Stimulated activated CD8-positive, alpha-beta memory T cell treated with anti-CD3 and anti-CD28 coated beads, Interleukin-12 subunit alpha, Interleukin-12 subunit beta, amount 100 ng/mL, for 24 hours (primary cell): ENCODE results near the gene LRCH3.

Experiments used
- DNase-seq: peaks from one replicate; pipeline ENCODE4 v3.0.0-alpha.2; 2020; ENCODE audit errors: extremely low read depth

The LRCH3 gene

DNA sequence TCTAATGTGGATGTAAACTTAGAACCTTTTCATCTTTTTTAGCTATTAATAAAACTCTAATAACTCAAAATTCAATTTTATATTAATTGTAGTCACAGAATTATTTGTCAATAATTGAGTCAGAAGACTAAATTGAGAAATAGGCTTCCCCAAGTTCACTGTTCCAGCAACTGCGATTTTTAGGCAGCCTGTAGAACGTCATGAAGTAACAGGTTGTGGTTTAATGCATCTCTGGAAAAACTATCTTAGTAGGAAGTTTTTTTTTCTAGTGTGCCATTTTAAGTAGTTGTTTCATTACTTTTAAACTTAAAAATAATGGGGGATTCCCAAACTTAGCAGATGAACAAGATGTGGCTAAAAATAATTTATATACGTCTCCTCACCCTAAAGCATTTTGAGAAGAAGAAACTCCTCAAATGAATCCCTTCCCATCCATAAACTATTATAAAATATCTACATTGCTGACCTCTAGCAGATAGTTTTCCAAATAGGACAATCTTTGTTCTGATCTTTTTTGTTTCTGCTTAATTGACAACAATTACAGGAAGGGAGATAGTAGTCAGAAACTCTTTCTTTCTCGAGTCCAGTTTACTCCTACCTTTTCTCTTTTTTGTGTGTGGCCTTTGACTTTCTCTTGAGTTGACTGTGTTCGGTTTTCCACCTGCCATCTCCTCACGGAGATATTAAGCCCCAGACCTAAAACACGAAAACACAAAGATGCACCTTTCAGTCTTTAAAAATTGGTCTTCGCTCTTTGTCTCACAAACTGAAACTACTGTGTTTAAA is 43.1 kb downstream of the LRCH3 start:
- no peak for DNase-seq

DNA sequence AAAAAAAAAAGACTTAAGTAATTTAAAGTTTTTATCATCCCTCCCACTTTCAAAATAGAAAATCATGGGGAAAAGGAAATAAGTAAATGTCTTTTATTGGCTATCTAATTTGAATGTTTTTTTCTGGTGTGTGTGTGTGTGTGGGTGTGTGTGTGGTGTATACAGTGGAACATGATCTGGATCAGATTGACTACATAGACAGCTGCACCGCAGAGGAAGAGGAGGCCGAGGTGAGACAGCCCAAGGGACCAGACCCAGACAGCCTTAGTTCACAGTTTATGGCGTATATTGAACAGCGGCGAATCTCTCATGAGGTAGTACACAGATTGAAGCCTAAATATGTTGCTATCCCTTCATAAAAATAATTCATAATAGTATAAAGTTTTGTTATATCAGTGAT is 44.5 kb downstream of the LRCH3 start:
- no peak for DNase-seq

DNA sequence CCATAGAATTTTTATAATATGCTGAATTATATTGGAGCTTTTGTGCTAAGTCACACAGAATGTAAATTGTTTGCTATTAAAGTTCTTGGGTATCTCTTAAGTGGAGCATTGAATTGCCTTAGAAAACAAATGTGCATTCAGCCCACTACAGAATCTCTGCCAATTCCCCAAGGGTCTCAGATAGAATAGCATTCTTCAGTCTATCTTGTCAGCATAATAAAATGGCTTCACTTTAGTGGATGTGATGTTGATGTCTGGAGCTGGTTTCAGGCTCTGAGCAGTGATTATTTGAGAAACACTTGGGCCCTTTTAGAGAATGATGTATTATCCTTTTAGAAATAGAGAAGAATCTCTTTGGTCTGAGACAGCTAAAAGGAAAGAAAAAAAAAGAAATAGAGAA is 45.2 kb downstream of the LRCH3 start:
- DNase-seq: no peak

DNA sequence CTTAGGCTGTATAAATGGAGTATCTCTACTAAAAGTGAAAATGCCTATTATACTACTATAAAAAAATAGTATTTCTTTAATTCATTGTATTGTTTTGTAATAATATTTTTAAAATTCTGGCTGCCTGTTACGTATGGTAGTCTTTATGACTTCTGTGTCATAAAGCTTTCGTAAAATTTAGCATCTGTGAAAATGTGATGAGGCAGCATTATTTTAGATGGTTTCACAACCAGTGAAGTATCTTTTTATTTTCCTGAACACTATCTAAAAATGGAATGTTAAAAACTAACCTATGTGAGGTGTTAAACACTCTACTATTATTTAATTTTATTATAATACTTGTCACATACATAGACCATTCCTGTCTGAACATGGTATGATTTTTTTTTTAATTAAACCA is 46.2 kb downstream of the LRCH3 start:
- DNase-seq: no peak

DNA sequence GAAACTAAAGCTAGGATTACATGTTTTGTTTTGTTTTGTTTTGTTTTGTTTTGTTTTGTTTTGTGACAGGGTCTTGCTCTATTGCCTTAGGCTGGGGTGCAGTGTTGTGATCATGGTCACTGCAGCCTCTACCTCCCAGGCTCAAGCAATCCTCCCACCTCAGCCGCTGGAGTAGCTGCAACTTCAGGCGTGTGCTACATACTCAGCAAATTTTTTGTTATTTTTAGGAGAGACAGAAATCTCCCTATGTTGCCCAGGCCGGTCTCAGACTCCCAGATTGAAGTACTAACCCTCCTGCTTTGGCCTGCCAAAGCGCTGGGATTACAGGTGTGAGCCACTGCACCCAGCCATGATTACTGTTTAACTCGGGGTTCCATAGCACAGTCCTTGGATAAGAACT is 50.7 kb downstream of the LRCH3 start:
- no peak for DNase-seq

DNA sequence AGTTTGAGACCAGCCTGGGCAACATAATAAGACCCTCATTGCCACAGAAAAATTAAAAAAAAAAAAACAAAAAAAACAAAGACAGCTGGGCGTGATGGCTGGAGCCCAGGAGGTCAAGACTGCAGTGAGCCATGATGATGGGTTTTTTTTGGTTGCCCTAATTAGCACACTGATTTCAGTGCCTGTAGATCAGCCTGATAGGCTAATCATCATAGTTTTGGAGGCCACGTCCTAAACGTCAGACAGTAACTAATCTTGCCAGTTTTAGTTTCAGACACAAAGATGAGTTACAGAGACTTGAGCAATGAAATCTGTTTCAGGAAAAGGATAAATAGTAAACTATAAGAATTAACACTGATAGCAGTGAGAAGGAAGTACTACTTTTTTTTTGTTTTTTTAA is 55.4 kb downstream of the LRCH3 start:
- DNase-seq: no peak

DNA sequence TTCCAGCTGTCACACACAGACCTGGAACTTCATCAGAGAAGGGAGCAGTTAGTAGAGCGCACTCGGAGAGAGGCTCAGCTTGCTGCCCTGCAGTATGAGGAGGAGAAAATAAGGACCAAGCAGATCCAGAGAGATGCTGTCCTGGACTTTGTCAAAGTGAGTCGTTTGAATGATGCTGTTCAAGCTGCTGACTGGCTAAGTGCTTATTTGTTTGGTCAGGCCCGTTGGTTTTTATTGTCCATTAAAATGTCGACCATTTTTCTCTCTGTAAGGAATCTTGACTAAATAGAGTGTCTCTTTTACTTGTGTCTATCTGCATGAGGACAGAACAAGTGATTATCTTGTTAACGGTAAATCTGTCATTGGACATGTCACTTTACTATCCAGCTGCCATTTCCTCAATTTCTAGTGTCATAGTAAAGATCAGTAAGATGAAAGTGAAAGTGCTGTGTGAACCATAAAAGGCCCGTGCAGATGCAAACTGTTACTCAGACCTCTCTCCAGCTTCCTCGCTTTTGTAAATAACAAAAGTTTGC is 56.9 kb downstream of the LRCH3 start:
- no peak for DNase-seq

DNA sequence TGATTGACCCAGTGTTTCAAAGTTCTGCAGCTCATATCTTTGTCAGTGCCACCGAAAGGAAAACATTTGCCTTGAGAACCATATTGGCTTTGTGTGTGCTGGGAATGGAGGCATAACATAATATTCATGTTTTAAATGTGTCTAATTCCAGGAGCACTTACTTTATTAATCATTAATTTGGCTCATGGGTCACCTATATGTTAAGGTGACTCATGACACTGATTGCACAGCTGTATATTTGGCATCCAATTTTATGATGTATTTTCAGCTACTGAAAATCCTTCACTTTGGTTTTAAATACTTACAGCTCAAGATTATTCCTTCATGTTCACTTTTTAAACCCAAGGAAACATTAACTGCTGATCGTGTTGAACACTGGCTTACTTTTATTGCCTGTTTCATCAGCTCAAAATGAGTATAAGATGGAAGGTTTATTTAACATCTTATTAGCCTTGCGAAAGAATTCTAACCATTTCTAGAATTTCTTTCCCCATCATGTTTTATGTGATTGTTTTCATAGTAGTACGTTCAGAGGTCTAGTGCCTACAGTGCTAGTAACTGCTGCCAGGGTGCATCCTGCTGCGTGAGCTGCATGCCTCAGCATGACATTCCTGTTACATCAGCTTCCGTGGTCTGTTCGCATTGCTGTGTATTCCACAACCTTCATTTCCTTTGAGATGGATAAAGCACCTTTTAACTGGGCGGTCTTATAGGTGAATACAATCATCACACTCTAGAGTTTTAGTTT is 63.7 kb downstream of the LRCH3 start:
- DNase-seq: no peak

DNA sequence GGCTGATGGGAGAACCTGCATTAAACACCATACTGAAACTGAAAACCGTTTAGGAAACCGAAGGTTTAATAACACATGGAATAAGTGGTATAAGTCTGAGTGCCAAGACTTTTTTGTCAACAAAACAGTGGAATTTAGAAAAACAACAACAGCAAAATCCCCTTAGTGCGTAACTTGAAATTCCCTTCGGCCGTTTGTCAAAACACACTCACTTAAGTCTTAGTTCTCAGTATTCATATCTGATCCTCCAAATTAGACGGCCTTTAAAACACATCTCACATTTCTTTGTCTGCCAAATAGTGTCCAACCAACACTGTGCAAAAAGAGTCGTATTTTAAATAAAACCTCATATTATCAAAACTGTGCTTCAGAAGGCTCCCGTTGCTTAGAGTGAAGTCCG is 64.5 kb downstream of the LRCH3 start:
- DNase-seq: no peak

DNA sequence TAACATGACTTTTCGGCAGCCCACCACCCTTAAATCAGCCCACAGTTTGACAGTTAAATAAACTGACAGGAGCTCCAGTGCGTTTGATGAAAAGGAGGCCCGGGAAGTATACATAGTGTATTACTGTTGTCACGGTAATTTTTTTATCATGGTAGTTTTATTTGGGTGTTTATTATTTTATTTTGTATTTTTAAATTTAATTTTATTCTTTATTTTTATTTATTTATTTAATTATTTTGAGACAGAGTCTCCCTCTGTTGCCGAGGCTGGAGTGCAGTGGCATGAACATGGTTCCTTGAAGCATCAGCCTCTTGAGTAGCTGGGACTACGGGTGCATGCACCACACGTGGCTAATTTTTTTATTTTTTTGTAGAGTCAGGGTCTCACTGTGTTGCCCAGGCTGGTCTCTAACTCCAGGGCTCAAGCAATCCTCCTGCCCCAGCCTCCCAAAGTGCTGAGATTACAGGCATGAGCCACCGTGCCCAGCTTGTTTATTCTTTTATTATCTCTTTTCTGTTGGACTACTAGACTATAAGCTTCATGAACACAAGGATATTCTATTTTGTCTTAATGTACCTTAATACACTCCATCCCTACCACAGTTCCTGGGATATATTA is 65.3 kb downstream of the LRCH3 start:
- DNase-seq: no peak

DNA sequence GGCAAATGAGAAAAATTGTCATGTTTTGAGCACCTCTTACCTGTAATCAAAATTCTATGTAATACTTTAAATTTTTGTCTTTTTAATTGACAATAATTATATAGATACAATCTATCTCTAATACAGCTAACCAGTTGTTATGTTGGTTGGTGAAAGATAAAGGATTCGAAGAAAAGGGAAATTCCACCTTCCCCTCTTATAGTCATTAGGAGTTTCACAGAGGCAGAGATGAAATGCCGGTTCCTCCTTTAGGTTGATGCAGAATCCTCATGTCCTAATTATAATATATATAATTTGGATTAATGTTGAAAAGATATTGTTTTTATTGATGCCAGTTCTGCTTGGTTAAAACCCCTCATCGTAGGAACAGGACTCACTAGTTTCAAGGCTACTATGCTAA is 67.1 kb downstream of the LRCH3 start:
- no peak for DNase-seq

DNA sequence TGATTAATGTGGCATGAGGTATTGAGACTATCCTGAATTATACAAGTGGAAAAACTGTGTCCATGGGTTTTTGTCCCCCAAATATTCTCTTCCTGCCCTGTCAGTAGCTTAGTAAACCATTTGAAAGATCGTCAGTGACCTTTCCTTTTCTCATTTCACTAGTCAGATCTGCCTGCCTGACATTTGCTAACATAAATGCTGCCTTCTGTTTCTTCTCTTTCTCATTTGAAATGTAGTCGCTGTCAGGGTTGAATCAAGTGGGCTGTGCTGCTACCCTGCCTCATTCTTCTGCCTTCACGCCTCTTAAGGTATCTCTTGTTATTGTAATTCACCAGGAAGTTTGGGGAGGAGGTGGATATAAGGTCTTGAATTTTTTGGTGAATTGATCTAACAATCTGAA is 67.5 kb downstream of the LRCH3 start:
- no peak for DNase-seq

DNA sequence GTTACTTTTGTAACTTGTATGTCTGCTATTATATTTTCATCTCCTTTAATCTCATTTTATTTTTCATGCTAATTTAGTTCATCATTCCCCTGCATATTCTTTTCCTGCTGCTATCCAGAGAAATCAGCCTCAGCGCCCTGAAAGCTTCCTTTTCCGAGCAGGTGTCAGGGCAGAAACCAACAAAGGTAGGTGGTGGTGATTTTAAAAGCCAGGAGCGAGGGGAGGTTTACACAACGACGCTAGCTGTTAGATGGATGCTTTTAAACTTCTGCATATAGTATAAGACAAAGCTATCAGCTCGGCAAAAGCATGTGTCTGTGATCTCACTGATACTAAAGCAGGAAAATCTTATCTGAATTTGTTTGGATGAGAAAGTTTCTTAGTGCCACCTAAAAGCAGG is 75.0 kb downstream of the LRCH3 start:
- DNase-seq: no peak

DNA sequence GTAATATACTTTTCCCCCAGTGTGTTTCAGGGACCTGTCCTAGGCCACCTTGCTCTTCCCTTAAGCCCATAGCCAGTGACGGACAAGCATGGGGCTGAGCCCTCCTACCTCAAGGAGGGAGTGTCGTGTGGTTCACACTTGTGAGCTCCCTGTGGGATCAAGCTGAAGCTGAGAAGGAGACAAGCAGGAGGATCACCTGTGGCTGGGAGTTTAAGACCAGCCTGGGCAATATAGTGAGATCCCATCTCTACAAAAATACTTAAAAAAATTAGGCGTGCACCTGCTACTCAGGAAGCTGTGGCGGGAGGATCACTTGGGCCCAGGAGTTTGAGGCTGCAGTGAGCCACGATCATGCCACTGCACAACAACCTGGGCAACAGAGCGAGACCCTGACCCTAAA is 82.3 kb downstream of the LRCH3 start:
- DNase-seq: no peak

DNA sequence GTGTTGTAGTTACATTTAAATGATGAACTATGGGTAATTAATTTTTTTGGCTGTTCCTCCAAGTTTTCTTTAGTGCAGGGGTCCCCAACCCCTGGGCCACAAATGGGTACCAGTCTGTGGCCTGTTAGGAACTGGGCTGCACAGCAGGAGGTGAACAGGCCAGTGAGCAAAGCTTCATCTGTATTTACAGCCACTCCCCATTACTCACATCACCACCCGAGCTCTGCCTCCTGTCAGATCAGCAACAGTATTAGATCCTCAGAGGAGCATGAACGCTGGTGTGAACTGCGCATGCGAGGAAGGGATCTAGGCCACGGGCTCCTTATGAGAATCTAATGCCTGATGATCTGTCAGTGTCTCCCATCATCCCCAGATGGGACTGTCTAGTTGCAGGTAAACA is 83.0 kb downstream of the LRCH3 start:
- no peak for DNase-seq

DNA sequence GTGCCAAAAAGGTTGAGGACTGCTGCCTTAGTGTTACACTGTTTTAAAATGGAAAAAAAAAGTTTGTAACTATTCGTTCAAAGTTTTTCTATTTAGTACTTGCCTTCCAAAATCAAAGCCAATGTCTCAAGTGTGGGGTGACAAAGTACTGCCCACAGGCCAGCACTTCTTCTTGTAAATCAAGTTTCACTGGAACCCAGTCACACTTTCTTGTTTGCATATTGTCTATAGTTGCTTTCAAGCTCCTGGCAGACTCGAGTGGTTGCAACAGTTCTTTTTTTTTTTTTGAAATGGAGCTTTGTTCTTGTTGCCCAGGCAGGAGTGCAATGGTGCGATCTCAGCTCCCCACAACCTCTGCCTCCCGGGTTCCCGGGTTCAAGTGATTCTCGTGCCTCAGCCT is 83.6 kb downstream of the LRCH3 start:
- DNase-seq: no peak

DNA sequence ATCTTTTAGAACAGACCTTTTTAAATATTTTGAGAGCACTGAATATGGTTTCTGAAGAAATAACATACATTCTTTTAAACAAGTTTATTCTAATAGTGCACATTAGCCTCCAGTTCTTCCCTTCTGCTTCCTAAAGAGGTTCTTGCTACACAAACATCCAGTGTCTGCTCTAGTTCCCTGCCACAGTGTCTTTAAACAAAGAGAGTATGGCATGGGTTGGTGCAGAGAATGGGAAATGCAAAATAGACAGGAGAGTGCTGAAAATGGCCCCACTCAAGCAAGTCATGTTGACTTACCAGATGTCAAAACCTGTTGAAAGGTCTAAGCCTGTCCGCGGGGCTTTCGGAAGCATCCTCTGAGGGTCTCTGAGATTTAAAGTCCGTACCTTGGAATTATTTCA is 86.8 kb downstream of the LRCH3 start:
- no peak for DNase-seq

DNA sequence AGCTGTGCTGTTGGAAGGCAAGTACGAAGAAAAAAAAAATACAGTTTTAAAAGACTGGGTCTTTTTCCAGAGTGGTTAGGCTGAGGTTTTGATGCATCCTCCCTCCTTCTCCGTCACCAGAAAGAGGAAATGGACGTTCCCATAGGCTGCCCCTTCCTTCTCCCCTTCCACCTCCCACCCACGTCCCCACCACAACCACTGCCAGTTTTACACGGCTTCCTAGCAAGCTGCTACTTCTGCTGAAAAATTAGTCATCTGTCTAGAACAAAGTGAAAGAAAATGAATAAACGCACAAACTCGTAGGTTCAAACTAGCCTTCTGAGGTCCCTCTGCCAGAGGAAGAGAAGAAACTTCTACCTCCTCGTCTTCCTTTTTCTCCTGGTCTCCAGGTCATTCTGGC is 87.4 kb downstream of the LRCH3 start:
- peak; percentile 38 for DNase-seq

DNA sequence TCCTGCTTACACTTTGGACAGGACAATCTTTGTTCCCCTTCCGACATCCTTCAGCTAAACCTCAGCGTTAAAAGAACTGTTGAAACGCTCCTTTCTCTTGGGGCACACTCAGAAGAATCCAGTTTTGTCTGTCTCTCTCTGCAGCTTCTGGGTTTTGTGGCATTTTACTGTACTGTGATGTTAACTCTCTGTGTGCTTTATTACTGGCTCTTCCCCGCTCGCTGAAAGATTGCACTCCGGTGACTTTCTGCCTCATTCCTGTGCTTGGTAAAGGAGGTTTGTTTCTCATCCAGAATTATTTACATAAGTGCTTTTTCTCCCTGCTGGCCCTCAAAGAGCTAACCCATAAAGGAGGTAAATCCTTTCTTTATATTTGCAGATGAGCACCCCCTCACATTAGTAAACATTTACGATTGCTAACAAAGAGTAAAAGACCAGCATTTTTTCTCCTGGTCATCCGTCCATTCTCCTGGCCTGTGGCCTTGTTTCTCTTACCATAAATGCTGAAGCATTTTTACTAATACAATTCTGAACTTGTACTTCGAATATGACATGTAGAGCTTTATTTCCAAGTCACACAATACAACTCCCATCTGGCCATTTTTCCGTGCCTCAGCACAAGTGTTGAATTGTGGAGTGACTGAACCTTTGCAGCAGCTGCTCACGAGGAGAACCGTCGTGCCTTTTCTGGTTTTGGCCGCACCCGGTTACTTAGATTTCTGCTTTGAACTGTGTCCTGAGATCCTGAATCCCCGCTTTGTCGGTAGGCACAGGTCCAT is 89.6 kb downstream of the LRCH3 start:
- DNase-seq: no peak

DNA sequence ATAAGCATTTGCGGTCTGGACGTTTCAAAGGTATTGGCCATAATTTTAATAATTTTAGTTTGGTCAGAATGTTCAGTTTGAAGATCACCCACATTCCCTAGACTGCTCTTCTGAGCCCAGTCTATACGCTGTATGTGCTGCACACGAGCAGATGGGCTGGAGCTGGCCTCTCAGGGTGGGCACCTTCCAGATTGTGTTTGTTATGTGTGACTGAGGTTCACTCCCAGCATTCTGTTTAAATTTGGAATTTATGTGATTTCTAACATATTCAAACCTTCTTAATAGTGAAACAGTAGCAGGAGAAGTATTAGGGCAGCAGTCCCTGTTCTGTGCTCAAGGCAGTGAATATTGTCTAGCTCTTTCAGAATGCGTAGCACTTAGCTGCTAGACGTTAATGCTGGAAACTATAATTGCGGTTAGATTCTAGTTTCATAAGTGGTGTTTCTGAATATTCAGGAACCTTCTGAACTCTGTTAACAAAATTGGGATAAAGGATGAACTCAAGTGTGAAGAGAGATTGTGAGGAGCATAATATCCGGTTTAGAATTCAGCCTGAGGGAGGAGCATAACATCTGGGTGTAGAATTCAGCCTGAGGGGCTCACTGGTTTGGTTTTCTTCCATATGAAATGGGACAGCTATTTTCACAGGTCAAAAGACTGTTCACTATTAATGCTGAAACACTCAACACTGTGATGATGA is 90.4 kb downstream of the LRCH3 start:
- no peak for DNase-seq

DNA sequence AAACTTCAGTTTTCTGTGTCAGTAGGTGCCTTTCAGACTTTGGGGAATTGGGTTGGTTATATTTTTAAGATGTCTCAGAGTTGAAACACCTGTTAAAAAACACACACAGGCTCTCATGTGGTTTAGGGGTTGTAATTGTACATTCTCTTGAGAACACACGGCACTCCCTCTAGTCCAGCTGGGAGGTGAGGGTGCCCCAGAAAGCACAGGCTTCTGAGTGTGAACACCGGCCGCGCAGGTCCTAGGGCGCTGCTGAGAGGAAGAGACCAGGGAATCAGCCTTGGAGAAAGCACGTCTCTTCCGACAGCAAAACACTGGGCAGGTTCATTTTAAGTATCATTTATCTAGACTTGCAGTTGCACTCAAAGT is 90.9 kb downstream of the LRCH3 start:
- DNase-seq: no peak

DNA sequence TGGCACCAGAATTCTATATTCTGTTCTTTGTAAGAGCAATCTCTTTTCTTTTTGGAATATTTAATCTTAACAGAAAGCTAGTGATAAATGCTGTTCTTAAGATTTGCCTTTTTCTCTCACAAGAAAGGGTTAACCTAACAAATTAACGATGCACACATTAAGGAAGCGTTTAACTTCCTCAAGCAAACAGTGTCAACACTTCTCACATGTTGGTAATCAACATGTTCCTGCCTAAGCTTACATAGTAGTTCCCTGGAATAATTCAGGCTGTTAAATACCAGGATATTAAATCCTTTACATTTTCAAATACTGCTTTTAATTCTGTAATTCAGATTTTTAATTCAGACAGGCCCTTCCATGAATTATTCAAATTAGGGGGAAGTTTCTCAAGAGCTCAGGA is 91.5 kb downstream of the LRCH3 start:
- DNase-seq: no peak
